Measurements from ENCODE around the gene MEGF9.

Gene MEGF9

DNA sequence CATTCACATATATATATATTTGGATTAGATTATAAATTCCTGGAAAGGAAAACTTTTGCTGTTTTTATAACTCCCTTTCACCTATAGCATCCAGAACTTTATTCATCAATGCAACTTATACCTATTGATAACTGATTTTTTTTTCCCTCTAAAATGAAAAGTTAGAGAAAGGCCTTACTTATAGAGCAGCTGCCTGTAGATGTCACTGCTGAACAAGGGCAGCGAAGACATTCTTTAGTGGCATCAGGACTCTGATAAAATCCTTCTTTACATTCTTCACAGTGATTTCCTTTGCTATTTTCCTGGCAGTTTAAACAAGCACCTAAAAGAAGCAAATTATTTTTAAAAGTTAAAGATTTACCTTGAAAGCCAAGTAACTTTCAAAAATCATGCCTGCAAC lies 102.1 kb downstream of the MEGF9 start:
- no peak for DNase-seq (ENCODE audit: low spot score)

GRCh38 chr9:120611690-120612068 lies 102.6 kb downstream of the MEGF9 start:
- no peak for TF ChIP-seq CTCF (IDR thresholded peaks at IDR 0.05; ENCODE audit: extremely low read depth, insufficient read depth, missing control alignments)
- in situ Hi-C loops (cut with MboI; ENCODE audit: low pct_unique_long_range_greater_than_20kb, low sequenced_read_pairs, unreplicated experiment), result no loop called here

More for the DNA sequence above, 102.1 kb downstream of the MEGF9 start:
- in situ Hi-C loops (cut with MboI; ENCODE audit: low pct_unique_long_range_greater_than_20kb, low sequenced_read_pairs, unreplicated experiment), result no loop called here
- peak; percentile 33 for TF ChIP-seq CTCF (IDR thresholded peaks at IDR 0.05; ENCODE audit: extremely low read depth, insufficient read depth, missing control alignments)

GRCh38 chr9:120610975-120611689 lies 103.1 kb downstream of the MEGF9 start:
- in situ Hi-C loops (cut with MboI; ENCODE audit: low pct_unique_long_range_greater_than_20kb, low sequenced_read_pairs, unreplicated experiment), result no loop called here
- no peak for DNase-seq (ENCODE audit: low spot score)
- TF ChIP-seq CTCF (IDR thresholded peaks at IDR 0.05; ENCODE audit: extremely low read depth, insufficient read depth, missing control alignments), result peak; percentile 2

More at GRCh38 chr9:120611690-120612068, 102.6 kb downstream of the MEGF9 start:
- no peak for DNase-seq (ENCODE audit: low spot score)

DNA sequence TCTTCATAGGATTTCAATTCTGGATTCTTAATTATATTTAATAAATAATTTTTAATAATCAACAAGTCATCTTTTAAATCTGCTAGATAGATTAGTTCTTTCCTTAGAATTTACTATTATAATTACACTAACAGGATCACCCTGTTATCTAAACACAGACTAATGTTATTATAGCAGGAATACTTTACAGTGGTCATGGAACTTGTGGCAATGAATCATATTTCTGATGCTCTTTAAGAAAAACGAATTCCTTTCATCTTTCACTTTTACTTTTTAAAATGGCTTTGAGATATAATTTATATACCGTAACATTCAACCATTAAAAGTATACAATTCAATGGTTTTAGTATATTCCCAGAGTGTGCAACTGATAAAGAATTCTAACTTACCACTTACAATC lies 104.6 kb downstream of the MEGF9 start:
- in situ Hi-C loops (cut with MboI; ENCODE audit: low pct_unique_long_range_greater_than_20kb, low sequenced_read_pairs, unreplicated experiment), result no loop called here
- no peak for DNase-seq (ENCODE audit: low spot score)
- TF ChIP-seq CTCF (IDR thresholded peaks at IDR 0.05; ENCODE audit: extremely low read depth, insufficient read depth, missing control alignments), result no peak

DNA sequence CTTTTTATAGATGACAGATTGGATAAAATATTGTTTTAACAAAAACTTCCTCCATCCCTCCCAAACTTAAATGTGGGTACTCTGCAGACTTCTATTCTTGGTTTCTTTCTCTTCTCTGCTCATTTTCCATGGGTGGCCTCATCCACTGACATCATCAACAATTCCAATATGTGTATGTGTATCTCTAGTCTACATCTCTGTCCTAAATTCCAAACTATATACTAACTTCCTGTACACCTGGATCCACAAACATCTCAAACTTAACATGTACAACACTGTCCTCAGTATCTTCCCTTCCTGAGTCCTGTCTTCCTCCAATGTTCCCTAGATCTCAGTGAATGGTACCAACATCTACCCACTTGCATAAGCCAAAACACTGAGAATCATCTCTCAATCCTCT lies 105.8 kb downstream of the MEGF9 start:
- DNase-seq (ENCODE audit: low spot score), result no peak
- no peak for TF ChIP-seq CTCF (IDR thresholded peaks at IDR 0.05; ENCODE audit: extremely low read depth, insufficient read depth, missing control alignments)
- in situ Hi-C loops (cut with MboI; ENCODE audit: low pct_unique_long_range_greater_than_20kb, low sequenced_read_pairs, unreplicated experiment), result no loop called here

- no peak for TF ChIP-seq CTCF (IDR thresholded peaks at IDR 0.05; ENCODE audit: extremely low read depth, insufficient read depth, missing control alignments)
- in situ Hi-C loops (cut with MboI; ENCODE audit: low pct_unique_long_range_greater_than_20kb, low sequenced_read_pairs, unreplicated experiment), result no loop called here
- DNase-seq (ENCODE audit: low spot score), result no peak
These were observed 110.7 kb downstream of the MEGF9 start for GRCh38 chr9:120603591-120603990.

All from GM13977 (cell line).